T-helper 22 cell (primary cell): ENCODE results near the gene GNB1L.

Experiments used
- DNase-seq: peaks from one replicate; pipeline ENCODE4 v3.0.0-alpha.2; 2020; ENCODE audit warnings: low read depth

The GNB1L gene

DNA sequence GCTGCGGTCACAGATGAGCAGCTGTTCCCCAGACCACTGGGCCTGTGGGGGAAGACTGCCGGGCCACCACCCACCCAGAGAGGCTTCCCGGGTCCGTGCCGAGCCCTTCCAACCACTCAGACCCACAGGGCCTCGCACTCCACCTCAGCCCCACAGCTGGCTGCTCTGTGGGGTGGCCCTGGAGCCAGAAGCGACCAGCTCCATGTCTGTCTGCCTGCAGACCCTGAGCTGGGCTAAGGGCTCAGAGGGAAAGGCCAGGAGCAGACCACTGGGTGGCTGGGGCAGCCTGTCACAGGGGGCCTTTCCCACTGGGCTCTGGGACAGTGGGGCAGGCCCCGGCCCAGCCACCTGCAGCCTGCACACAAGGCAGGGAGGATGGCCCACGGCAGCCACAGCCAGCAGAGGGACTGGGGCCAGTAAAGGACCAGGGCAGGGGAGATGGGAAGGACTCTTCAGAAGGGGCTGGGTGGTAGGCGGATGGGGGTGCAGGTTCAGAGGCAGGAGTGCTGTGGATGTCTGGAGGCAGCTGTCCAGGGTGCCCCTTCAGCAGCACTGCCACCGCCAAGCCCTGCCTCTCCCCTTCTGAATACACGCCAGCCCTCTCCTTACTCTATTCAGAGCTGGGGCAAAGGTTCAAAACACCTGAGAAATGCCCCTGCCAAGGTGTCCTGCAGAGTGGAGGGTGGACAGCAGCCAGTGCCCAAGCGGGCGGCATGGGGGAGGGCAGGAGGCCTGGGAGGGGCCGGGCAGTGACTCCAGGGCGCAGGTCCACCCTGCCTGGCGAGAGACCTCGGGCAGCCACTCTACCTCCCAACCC lies 32.2 kb downstream of the GNB1L start:
- no peak for DNase-seq

- no peak for DNase-seq
Observed at GRCh38 chr22:19821523-19822300, 33.0 kb downstream of the GNB1L start.

GRCh38 chr22:19820880-19821522 lies 33.7 kb downstream of the GNB1L start:
- no peak for DNase-seq

- DNase-seq, result no peak
Observed at GRCh38 chr22:19819911-19820879, 34.5 kb downstream of the GNB1L start.

DNA sequence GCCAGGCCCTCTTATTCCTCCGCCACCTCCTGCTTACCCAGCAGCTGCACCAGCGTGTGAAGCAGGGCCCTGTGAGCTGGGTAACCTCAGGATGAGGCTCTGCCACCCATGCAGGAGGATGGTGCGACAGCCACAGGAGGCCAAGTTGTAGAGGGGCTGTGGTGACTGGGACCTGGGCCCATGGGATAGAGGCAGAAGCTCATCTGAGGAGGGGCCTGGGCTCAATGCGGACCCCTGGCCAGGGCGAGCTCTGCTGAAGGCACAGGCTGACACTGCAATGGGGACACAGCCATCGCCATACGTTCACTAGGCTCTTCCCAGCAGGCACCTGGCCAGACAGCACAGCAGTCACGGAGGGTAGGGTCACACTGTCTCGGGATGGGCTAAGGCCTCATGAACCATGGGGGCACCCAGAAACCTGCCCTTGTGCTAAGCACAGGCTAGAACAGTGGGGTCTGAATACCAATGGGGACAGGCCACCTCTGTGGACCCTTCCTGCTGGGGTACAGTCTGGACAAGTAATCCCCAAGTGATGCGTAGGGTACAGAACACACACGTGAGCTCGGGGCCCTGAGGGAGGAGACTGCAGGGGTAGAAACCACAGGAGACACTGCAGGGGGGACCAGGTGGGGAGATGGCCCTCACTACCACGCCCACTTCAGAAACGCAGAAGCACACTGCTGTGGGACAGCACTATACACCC lies 35.3 kb downstream of the GNB1L start:
- DNase-seq, result no peak

DNA sequence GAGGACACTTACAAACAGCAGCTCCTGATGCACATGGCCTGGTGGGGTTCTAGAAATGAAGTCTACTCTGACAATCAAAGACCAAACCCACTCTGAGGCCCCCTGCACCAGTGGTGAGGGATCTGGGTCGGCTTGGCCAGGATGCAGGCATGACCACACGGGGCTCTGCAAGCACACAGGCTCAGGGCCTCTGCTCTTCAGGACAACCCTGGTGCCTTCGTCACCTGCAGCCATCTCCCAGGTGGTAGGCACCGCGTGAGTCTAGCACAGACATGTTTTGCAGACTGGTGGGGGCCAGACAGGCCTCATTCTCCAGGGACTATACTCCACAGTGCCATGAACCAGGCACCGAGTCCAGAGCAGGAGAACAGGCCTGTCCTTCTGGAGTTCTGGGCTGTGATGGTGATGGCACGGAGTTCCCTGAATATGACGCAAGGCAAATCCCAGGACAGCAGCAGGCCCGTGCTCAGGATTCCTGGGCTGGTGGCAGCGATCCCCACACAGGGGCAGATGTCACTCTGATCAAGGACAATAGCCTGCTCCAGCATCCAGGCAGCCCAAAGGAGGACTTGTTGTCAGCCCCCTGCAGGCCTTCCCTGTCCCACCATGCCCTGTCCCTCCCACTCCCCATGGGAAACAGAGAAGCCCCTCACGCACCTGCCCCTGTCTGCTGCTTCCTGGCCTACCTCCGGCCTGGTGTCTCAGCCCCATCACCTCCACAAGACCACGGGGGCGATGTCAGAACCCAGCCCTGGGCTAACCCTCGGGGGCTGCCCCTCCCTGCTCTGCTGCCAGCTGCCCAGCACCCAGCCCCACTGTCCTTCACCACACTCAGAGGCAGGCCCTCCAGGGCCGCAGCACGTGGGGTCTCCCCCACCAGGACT lies 36.1 kb downstream of the GNB1L start:
- DNase-seq, result no peak

- no peak for DNase-seq
Observed at GRCh38 chr22:19816372-19817119, 38.1 kb downstream of the GNB1L start.

- DNase-seq, result no peak
Observed at GRCh38 chr22:19815823-19816290, 38.8 kb downstream of the GNB1L start.

GRCh38 chr22:19815093-19815822 lies 39.4 kb downstream of the GNB1L start:
- DNase-seq, result no peak

DNA sequence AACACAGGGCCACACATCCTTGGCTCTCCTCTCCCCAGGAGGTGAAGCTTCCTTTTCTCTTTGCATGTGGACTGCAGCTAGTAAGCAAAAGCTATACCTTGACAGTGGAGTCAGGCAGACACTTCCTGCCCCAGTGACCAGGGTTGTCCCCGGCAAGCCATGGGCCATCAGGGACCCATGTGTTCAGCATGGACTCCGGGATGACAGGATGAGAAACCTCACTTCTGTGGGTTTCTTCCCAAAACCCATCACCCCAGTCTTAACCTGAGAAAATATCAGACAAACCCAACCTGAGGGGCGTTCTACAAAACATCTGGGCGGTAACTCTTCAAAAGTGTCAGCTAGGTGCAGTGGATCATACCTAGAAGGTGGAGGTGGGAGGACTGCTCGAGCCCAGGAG lies 40.2 kb downstream of the GNB1L start:
- no peak for DNase-seq

GRCh38 chr22:19812910-19813309 lies 41.8 kb downstream of the GNB1L start:
- no peak for DNase-seq

DNA sequence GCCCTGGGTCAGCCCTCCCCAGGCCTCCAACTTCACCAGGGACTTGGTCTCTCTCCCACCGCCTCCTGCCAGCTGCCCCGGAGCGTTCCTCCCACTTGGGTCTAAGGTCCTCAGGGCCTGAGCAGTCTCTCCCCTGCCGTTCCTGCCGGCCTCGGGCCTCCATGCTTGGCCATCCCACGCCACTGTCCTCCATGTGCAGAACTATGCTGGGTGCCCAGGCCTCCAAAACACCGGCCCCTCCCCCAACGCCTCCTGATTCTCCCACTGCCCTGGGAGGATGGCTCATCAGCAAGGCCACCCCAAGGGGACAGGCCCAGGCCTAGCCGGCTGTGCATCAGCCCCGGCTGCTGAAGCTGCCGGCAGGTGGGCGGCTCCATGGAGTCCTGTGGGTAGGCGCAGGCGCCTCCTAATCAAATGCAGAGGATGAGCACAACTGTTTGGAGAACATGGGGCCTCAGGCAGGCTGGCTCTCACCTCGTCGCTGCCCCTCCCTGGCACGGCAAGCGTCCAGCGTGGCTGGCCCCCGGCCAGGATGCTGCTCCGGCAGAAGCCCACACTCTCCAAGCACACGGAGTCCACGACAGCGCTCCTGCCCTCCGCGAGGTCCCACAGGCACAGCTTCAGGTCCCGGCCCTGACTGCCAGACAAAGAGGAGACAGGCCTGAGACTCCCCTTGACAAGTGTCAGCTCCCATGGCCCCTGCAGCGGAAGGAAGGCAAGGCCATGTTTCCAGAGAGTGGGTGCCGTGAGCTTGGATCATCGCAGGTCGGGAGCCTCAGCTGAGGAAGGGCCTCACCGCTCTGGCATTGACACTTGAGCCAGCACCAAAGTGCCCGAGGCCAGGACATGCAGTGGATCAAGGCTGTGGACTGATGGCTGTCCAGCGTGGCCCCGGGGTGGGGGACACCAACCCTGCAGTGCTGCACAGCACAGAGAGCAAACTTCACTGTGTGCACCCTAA lies 42.6 kb downstream of the GNB1L start:
- no peak for DNase-seq

DNA sequence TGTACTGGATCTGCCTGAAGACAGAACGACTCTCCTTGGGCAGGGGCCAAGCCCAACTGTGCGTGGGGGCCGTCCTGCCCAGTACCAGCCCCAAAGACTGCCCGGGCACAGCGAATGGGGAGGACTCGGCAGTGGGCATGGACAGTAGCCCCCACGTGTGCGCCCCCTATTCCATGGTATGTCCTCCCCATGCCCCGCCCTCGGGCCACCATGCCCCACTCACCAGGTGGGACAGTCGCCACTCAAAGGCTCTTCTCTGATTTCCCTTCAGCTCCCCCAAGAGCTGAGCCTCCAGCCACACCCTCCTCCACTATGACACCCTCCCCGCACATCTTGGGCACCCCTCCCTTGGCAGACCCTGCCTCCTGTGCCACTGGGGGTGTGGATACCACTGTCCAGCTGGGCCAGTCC lies 43.5 kb downstream of the GNB1L start:
- no peak for DNase-seq

- no peak for DNase-seq
Observed at GRCh38 chr22:19810381-19811201, 44.1 kb downstream of the GNB1L start.

DNA sequence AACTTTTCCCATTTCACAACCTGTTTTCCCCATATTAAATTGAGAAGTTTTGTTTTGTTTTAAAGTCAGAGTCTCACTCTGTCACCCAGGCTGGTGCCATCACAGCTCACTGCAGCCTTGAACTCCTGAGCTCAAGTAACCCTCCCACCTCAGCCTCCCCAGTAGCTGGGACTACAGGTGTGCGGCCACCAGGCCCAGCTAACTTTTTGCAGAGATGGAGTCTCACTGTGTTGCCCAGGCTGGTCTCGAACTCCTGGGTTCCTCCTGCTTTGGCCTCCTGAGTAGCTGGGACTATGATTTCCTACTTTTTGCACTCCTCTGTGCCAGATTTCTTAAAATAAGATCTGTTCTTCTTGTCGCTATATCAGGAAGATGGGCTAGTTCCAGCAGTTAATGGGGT lies 44.9 kb downstream of the GNB1L start:
- DNase-seq, result no peak

DNA sequence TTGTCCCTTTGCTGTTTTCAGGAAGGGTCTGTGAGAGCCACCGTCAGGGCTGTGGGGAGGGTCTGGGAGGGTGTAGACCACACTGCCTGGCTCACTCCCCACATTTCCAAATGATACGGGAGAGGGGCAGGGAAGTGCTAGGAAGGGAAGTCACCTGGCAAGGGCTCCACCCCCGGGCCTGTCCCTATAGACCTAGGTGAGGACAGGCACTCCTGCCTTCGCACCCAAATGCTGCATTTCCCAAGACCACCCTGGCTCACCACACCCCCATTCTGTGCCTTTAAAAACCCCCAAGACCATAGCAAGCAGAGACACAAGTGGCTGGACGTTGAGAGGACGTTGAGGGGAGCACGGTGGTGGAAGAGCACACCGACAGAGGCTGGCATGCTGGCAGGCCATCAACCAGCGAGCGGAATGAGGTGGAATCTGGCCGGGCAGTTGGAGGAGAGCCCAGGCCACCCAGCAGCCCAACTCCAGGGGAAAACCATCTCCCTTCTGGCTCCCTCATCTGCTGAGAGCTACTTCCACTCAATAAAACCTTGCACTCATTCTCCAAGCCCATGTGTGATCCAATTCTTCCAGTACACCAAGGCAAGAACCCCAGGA lies 45.7 kb downstream of the GNB1L start:
- DNase-seq, result no peak
